GM23338 (cell line): ENCODE results near the gene FARP1.

Experiments
- CTCF ChIP-seq, 2 experiments: fragments of 200-600 bp in 1 of 2; sonication (generic) in 1 of 2; conservative IDR thresholded peaks; 2 replicates each; pipeline versions ENCODE4 v1.5.1 to v1.6.1; 2016 to 2017; ENCODE audit warnings: antibody characterized with exemption in 2 of 2, low read depth in 2 of 2, mild to moderate bottlenecking in 2 of 2, moderate library complexity in 1 of 2
- ETS1 ChIP-seq: IDR thresholded peaks from 2 replicates; pipeline ENCODE4 v1.6.1; 2016; ENCODE audit warnings: antibody characterized with exemption
- EZH2 ChIP-seq: fragments of 200-600 bp; sonication (generic); IDR thresholded peaks from one replicate; pipeline ENCODE4 v1.8.0; 2017; ENCODE audit warnings: antibody characterized with exemption, mild to moderate bottlenecking, low read depth; ENCODE audit not compliant: unreplicated experiment
- EZH2phosphoT487 ChIP-seq: fragments of 200-600 bp; sonication (generic); IDR thresholded peaks from one replicate; pipeline ENCODE4 v1.8.1; 2018; ENCODE audit warnings: antibody characterized with exemption; ENCODE audit not compliant: unreplicated experiment
- JUNB ChIP-seq: IDR thresholded peaks from one replicate; pipeline ENCODE4 v1.6.1; 2016; ENCODE audit warnings: antibody characterized with exemption; ENCODE audit not compliant: unreplicated experiment
- NANOG ChIP-seq: IDR thresholded peaks from 2 replicates; pipeline ENCODE4 v1.6.1; 2016; ENCODE audit warnings: antibody characterized with exemption, borderline replicate concordance
- POLR2AphosphoS5 ChIP-seq: IDR thresholded peaks from 2 replicates; pipeline ENCODE4 v1.6.1; 2016; ENCODE audit warnings: antibody characterized with exemption, low read depth
- REST ChIP-seq: IDR thresholded peaks from one replicate; pipeline ENCODE4 v1.6.1; 2018; ENCODE audit warnings: antibody characterized with exemption; ENCODE audit not compliant: unreplicated experiment

- TF ChIP-seq CTCF (conservative IDR thresholded peaks at IDR 0.05; ENCODE audit: low read depth in 2 of 2) (no peak), POLR2AphosphoS5 (no peak), EZH2phosphoT487 (no peak), EZH2 (no peak), REST (no peak), JUNB (no peak), ETS1 (no peak), NANOG (no peak)
These were observed 266.4 kb downstream of the FARP1 start for GRCh38 chr13:98409281-98409680.
